Caki2 (cell line): ENCODE results near the gene ATG16L2. TPM values are rescaled to one million over a fixed set of nuclear protein-coding genes. Genes with fewer than 3 reads are reported as not detected.
A peak's percentile ranks its signal among the peaks of the same experiment; 100 is the strongest.
"Not testable (repeated sequence)": the region's sequence is repeated elsewhere in the genome, so short reads cannot be mapped to it uniquely, and the experiment has no call there.

ENCODE experiments used
- DNase-seq: peaks from one replicate; pipeline ENCODE4 v3.0.0-alpha.2; 2015; ENCODE audit warnings: low read depth
- in situ Hi-C: cut with HindIII; loops from 2 replicates; pipeline ENCODE4 v1.10.0; 2016; ENCODE audit warnings: low sequenced_read_pairs, low pct_unique_long_range_greater_than_20kb, mixed read lengths
- total RNA-seq: library from RNA; depleted of rRNA; stranded (reverse); fragments of >200 nt; shearing (Covaris generic); gene quantifications from 2 replicates; pipeline ENCODE4 v1.2.3, GENCODE V29; 2014; ENCODE audit warnings: low replicate concordance

Gene ATG16L2
- total RNA-seq, 1 experiment from 2014 or later: 20.9 TPM

DNA sequence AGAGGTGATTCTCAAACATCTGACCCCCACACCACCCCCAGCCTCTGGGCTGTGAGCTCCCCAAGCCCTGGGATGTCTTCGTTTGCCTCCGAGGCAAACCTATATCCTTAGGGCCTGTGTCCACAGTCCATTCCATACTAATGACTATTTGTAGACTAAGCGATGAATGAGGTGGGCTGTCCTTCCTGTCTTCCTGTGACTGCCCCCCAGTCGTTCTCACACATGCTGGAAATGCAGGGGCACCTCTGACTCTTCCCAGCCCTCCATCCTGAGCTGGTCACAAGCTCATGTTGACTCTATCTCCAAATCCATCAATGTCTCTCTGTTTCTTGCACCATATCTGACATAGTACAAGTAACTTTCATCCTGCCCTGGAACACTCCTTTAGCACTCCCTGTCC is 4.8 kb downstream of the ATG16L2 start:
- in situ Hi-C loops: no loop called here
- DNase-seq: no peak

DNA sequence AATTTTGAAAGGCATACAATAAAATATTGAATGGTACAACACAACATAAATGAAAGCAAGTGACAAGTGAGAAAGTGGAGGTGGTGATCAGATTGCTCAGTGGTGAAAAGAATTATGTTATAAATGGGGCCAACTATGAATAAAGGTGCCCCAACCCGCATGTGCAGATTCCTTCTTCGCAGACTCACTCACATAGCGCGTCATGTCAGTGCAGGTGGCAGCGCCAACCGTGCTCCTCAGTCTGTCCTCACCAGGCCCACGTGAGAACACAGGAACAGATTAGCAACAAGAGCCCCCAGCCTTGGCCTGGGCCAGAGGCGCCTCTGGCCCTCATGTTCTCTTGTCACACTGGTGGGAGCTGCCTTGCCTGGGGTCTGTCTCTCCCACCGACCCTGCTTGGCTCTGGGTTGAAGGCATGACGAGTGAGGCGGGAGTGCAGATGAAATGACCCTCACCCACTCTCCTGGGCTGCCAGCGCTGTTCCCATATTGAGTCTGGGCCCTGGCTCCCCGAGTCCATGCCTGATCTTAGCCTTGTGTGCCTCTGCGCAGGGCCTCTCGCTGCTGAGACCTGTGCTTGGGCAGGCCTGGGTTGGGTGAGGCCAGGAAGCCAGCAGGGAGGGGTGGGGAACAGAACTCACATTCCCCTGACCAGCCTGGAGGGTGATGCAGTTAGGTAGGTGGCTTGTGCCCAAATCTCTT is 6.4 kb downstream of the ATG16L2 start:
- DNase-seq: no peak
- in situ Hi-C loops: no loop called here

DNA sequence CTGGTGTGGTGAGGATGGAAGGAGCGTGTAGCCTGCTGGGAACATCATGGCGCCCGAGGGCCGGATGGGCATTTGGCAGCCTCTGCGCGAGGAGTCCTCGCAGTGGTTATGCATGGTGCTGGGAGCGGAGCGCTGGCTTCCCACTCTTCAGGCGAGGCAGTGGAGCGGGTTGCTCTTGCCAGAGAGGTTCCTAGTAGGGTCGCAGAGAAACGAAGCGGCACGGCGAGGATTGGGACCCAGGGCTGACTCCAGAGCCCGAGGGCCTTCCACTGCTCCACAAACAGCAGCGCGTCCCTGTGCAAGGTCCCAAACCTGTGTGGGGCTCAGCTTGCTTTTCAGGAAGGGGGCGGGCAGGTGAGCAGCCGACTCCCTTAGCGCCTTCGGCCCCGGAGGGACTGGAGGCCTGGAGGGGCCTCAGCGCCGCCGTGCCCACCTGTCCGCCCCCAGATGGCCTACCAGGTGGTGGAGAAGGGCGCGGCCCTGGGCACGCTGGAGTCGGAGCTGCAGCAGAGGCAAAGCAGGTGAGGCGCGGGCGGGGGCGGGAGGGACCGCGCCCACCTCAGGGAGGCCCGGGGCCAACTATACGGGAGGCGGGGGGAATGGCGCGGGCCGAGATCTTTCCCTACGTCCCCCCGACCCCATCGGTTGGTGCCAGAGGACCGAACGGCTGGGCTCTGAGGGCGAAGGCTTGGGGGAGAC is 7.2 kb downstream of the ATG16L2 start:
- in situ Hi-C loops: no loop called here
- DNase-seq: no peak

DNA sequence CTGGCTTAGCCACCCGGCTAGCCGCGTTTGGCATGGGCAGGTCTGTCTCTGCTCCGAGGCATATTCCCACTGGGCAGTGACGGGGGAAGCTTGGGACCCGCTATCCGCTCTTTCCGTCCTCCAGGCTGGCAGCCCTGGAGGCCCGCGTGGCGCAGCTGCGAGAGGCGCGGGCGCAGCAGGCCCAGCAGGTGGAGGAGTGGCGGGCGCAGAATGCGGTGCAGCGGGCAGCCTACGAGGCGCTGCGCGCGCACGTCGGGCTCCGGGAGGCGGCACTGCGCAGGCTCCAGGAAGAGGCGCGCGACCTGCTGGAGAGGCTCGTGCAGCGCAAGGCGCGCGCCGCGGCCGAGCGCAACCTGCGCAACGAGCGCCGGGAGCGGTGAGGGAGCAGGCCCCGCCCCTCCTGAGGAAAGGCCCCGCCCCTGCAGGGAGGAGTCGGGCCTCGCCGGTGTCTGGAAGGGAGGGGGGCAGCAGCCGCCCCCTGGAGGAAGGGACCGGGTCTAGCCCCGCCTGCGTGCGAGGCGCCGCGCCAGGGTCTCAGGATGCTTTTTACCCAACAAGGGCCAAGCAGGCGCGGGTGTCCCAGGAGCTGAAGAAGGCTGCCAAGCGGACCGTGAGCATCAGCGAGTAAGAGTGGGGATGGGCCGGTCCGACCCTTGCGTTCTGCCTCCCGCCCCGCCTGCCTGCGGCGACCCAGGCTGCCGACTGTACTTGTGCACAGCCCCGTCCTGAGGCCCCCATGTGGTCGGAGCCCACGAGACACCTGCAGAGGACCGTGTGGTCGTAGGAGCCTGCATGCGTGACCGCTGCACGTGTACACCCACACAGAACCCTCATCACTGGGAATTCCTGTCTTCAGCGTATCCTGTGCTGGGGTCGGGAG is 7.9 kb downstream of the ATG16L2 start:
- DNase-seq: peak; percentile 82
- in situ Hi-C loops: no loop called here

DNA sequence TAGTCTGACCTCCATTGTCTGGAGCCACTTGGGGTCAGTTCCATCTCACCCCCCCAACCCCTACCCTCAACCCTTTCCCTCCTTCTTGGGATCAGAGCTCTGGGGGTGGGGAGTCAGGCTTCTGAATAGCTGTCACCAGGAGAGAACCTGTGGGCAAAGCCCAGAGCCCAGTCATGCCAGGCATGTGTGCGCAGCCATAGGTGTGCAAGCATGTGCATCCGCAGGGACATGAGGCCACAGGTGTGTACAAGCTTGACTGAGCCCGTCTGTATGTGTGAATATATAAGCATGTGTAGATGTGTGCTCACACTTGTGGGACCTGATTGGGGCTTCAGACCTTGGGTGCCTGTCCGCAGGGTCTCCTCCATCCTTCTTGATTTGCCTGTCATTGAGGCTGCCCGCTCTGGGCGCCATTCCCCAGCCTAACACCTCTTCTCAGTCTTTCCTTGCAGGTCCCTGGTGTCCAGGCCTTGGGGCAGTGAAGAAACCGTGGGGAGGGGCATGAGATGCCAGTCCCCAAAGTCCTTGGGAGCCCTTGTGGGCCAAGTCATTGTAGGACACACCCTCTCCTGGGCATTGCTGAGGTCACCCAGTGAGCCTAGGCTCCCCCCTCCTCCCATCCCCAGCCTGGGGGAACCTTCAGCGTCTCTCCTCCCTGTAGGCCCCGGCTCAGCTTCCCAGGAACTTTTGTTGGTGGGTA is 9.0 kb downstream of the ATG16L2 start:
- DNase-seq: no peak
- in situ Hi-C loops: no loop called here

DNA sequence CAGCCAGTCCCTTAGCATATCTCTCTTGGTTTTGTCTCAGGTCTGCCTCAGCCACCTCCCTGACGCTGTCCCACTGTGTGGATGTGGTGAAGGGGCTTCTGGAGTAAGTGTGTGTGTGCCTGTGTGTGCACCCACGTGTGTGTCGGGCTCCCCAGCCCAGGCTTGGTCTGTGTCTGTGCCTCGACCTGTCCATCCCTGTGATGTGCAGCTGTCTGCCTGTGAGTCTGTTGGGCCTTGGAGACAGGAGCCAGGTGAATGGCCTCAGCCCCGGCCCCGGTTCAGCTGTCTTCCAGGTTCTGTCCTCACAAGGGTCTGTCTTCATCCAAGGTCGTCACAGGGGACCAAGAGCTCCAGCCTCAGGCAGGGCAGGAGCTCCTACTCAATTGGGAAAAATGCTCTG is 9.8 kb downstream of the ATG16L2 start:
- no peak for DNase-seq
- in situ Hi-C loops: no loop called here

DNA sequence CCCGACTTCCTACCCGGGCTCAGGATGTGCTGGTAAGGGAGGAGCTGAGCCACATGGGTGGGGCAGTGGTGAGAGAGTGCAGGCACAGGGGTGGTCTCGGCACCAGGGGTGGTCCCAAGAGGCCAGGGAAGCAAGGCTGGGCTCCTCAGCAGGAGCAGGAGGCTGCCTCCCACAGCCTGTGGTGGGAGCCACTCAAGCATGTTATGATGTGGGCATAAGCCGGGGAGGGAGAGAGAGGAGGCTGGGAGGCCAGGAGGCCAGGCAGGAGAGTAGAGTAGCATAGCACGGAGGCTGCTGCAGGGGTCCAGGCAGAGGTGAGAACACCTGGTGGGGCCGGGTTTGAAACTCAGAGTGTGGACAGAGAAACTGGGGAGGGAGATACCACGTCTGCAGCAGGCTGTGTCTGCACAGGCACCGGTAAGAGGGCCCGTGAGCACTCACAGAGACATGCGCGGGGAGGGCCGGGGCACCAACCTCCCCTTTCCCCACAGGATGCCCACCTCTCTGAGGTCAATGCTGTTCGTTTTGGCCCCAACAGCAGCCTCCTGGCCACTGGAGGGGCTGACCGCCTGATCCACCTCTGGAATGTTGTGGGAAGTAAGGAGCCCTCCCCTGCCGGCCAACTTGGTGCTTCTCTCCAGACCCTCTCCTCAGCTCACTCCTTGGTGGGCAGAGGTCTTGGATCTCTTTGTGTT is 10.7 kb downstream of the ATG16L2 start:
- DNase-seq: no peak
- in situ Hi-C loops: no loop called here

DNA sequence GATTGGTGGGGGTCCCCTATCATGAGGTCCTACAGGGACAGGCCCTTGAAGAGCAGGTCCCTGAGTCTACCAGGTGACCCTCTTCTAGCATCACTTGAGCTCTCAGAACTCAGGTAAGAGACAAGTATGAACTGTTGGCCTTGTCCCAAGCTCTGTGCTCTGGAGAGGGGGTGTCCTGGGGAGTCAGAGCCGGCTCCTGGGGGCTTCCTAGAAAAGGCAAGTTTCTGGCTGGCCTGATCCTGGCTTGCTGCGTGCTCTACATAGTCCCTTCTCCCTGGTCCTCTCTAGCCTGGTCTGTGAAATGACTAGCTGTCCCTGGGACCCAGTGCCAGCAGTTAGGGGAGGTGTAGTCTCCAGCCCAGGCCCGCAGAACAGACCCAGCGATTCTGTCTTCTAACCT is 11.4 kb downstream of the ATG16L2 start:
- in situ Hi-C loops: no loop called here

DNA sequence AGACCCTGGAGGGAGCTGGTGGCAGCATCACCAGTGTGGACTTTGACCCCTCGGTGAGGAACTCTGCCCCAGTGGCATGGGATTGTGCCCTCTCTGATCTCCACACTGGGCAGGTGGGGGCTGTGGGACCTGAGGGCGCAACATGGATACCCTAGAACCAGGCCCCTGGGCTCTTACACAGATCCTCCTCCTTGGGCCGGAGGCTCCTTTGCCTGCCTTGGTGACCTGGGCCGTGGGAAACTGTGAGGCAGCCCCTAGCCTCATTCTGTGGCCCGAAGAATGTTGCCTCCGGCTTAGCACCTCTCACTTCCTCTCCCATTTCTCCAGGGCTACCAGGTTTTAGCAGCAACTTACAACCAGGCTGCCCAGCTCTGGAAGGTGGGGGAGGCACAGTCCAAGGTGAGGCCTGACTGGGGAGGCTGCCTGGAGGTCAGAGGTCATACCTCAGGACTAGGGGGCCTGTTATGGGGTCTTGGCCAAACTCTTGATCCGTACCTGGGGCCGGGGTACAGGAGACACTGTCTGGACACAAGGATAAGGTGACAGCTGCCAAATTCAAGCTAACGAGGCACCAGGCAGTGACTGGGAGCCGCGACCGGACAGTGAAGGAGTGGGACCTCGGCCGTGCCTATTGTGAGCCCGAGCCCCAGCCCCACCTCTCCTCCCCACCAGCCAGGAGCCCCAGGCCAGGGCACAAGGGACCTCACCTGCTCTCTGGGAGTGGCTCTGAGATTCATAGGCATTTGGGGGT is 12.2 kb downstream of the ATG16L2 start:
- DNase-seq: no peak
- in situ Hi-C loops: no loop called here

More for the DNA sequence above, 11.4 kb downstream of the ATG16L2 start:
- no peak for DNase-seq

DNA sequence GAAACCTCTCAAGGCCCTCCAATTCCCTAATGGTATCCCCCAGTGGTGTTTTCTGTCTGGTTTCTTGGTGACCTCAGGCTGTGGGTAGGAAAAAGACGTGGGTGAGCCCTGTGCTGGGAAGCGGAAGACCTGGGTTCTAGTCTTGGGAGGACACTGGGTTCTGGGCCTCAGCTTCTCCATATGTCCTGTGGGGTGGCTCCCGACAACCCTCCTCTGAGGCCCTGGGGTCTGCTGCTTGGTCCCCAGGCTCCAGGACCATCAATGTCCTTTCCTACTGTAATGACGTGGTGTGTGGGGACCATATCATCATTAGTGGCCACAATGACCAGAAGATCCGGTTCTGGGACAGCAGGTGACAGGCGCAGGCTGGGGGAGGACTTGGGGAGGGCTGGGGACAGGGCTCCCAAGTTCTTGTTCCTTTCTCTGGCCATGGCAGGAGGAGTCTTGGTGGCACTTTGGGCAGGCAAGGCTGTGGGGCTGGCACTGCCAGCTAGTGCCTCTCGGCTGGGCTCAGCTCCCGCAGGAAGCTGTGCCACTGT is 12.8 kb downstream of the ATG16L2 start:
- in situ Hi-C loops: no loop called here
- no peak for DNase-seq

DNA sequence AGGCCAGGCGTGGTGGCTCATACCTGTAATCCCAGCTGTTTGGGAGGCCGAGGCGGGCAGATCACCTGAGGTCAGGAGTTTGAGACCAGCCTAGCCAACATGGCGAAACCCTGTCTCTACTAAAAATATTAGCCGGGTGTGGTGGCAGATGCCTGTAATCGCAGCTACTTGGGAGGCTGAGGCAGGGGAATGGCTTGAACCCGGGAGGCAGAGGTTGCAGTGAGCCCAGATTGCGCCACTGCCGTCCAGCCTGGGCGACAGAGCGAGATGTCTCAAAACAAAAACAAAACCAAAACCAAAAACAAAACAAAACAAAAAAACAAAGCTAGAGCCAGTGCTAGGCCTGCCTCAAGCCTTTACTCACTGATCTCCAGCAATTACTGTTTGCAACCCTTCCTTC is 13.4 kb downstream of the ATG16L2 start:
- DNase-seq, in situ Hi-C loops: not testable (repeated sequence)

DNA sequence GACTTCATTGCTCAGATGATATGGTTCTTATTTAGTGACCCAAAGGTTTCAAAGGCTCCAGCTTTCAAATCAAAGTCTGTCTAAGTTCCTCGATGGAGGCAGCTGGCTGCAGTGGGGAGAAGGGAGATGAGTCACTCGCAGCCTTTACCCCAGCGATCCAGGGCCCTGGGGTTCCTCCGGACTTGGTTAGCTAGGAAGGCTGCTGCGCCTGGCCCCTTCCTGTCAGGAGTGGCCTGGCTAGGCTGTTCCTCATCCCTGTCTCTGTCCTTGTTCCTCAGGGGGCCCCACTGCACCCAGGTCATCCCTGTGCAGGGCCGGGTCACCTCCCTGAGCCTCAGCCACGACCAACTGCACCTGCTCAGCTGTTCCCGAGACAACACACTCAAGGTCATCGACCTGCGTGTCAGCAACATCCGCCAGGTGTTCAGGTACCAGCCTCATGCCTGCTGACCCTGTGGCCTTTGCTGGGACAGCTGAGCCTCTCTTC is 13.9 kb downstream of the ATG16L2 start:
- in situ Hi-C loops: no loop called here
- no peak for DNase-seq

DNA sequence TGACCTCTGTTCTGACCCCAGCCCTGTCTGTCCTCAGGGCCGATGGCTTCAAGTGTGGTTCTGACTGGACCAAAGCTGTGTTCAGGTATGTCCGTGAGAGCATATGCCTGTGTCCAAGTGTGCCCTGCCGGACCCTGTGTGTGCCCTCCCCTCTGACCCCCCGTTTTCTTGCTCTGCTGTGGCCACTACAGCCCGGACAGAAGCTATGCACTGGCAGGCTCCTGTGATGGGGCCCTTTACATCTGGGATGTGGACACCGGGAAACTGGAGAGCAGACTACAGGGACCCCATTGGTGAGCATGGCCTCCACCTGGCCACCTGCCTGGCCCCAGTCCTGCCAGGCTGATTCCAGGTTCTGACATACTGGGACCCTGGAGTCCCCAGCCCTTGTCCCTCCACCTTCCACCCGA is 14.5 kb downstream of the ATG16L2 start:
- in situ Hi-C loops: no loop called here
- no peak for DNase-seq

DNA sequence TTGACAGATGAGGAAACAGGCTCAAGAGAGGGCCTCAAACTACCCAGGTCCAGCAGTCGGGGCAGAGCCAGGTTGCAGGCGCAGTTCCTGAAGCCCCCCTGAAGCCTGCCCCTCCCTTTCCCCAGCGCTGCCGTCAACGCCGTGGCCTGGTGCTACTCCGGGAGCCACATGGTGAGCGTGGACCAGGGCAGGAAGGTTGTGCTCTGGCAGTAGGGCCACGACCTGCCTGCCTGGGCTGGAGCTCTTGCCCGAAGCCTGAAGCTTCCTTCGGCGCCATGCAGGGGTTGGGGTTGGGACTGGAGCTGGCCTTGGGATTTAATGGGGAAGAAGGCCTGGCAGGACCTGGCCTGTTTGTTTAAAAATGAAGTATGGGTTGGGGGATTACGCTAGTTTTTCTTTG is 15.0 kb downstream of the ATG16L2 start:
- in situ Hi-C loops: no loop called here
- no peak for DNase-seq

DNA sequence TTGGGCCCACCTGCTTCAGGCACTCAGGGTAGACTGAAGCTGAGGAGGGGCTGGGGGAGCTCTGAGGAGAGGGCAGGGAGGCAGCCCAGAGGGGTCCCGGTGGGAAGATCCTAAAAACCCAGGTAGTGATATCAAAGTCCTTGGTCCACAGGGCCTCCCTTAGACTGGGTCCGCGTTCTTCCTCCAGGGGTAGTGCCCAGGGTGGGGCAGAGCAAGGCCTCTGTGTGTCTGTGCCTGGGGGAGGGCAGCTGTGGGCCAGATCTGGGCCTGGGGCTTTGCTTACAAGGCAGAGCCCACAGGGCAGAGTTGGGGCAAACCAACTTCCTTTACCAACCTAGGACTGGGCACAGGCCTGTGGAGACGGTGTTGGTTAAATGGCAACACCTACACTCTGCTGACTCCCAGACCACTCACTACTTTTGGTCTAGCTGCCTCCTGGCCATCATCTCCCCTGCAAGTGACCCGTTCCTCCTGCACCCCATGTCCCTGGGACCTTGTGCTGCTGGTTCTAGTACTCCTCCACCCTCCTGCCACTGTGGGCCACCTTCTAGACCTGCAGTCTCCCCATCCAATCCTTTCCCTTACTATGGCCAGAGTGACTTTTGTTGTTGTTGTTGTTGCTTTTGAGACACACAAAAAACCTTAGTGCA is 15.8 kb downstream of the ATG16L2 start:
- in situ Hi-C loops: no loop called here
- DNase-seq: no peak

DNA sequence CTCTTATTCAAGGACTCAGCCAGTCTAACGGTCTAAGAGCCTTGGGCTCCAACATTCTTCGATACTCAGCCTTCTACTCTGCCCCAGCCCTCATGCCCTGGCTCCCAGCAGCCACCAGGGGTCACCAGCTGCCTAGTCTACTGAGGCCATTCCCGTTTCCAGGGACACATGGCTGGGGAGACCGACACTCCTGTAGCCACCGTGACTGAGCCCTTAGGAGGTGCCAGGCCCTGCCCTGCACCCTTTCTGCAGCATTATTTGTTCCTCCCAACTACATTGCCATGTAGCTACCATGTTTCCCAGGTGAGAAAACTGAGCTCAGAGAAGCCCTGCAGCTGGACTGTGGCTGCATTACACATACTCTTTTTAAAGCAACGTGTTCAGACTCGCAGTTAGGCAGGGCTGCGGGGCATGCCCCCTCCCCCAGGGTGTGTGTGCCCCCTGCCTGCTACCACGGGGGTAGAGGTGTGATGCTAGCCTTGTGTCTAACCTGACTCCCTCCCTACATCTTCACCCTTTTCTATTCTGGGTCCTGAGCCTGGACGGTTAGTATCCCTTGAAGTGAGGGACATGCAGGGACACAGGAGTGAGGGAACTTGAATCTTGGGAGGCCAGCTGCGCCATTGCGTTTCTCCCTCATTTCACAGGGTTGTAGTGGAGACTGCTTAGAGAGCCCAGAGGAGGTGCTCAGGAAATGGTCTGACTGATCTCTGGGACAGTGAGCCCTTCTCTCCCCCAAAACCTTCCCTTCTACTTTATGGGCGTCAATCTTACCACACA is 17.5 kb downstream of the ATG16L2 start:
- peak; percentile 50 for DNase-seq
- in situ Hi-C loops: no loop called here
